HG03139 (cell line): ENCODE data around the gene SIK1.

ENCODE experiments used
- ATAC-seq: cut with Tn5 transposase; IDR thresholded peaks from one replicate; pipeline ENCODE4 v1.9.1; 2021; ENCODE audit not compliant: unreplicated experiment

Gene SIK1

DNA sequence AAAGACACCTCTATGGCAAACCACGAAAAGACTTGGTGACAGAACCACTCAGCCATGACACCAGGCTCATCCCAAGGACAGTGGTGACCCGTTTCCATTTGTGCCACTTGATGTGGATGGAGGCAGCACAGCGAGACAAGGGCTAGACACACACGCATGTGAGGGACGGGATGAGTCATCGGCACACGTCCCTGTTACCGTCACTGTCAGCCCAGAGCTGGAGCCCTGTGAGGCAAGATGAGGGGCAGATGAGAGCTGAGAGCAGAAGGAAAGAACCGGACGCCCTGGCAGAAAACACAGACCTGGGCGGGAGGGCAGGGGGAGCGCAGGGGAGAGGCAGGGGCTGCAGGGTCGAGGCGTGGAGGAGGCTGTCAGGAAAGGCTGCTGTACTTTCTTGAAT is 57.8 kb downstream of the SIK1 start:
- ATAC-seq = no peak

- ATAC-seq = no peak
Observed at GRCh38 chr21:43368685-43369084, 58.2 kb downstream of the SIK1 start.

DNA sequence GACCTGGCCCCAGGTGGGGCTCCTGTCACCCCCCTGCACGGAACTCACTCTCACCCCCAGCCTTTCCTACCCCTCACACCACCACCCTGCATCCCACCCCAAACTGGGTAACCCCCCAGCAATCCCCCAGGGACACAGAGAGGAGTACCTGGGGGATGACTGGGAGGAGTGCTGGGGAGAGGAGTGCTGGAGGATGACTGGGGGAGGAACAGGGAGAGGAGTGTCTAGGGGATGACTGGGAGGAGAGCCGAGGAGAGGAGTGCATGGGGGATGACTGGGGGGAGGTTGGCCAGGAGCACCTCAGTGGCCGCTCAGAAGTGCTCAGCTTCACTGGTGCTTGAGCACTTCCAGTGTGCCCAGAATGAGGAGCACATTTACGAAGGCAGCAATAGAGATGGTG is 59.1 kb downstream of the SIK1 start:
- no peak for ATAC-seq

- ATAC-seq = no peak
Observed at GRCh38 chr21:43367296-43367695, 59.6 kb downstream of the SIK1 start.

GRCh38 chr21:43366656-43367055 is 60.3 kb downstream of the SIK1 start:
- ATAC-seq = no peak

DNA sequence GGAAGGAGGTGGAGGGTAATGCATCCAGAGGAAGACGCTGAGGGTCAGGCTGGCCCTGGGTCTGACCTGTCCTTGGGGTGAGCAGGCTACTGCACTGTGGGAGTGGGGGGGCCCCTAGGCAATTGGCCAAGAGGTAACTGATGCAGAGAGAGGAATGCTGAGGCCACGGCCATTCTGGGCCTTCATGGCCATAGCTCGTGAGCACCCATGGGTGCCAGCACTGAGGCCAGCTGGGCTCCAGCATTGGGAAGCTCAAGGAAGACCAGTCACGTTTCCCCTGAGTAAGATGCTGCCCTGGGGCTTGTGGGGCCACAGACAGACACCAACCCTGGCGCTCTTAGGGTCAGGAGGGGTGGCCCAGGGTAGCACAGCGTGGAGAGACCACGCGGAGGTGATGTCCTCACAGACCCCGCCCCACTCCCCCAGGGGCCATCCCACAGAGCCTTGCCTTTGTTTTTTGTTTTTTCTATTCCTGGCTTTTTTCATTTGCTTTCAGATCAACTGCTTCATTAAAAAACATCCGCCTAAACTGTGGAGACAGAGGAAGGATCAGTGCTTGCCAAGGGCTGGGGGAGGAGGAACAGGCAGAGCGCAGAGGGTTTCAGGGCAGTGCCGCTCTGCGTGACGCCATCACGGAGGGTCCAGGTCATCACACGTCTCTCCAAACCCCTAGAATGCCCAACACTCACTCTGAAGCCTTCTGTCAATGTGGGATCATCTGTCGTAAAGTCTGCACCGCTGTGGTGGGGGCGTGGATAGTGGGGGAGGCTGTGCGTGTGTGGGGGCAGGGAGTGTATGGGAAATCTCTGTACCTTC is 61.1 kb downstream of the SIK1 start:
- no peak for ATAC-seq

DNA sequence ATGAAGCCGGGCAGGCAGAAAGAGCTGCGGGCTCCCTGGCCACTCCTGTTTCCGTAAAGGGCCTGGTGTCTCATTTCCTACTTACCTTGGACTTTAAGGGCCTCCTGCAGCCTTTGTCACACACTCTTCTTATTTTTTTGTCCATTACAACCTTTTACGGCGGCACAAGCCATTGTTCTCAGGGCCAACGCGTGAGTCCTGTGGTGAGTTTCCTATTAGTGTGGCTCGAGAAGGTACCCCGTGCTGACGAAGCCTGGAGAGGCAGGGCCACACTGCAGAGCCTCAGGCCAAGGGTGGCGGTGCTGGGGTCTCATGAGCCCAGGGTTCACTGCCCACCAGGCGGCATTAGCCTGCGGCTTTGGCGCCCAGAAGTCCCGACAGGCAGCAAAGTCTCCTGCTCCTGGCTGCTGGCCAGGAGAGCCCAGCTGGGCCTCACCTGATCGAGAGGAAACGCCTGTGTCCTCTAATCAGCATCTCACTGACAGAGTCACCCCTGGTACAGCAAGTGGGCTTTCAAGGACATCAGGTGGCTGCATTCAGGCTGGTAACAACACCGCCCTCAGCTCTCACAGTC is 62.0 kb downstream of the SIK1 start:
- no peak for ATAC-seq
